ENCODE data around the gene NMNAT3.

Gene NMNAT3

GRCh38 chr3:139526146-139526545, 151.6 kb downstream of the NMNAT3 start:
- Histone ChIP-seq H3K36me3 (ENCODE audit: insufficient read depth, low read length) (no peaks in the 10 kb centered on the region), H3K9me2 (replicated peaks; ENCODE audit: low read depth, low read length) (no peaks in the 10 kb centered on the region), H4K20me1 (ENCODE audit: insufficient read depth, low read length, poor library complexity, severe bottlenecking) (no peaks in the 10 kb centered on the region), H3K4me2 (ENCODE audit: low read depth, low read length, poor library complexity, severe bottlenecking) (no peak overlapping the region), H3K9ac (ENCODE audit: low read depth, low read length, poor library complexity, severe bottlenecking) (no peak overlapping the region), H3K27me3 (ENCODE audit: insufficient read depth, low read length, poor library complexity, severe bottlenecking) (no peaks in the 10 kb centered on the region), H3K4me1 (ENCODE audit: insufficient read depth, low read length, poor library complexity, severe bottlenecking) (no peaks in the 10 kb centered on the region), H3K4me3 (ENCODE audit: low read length, poor library complexity, severe bottlenecking) (no peak overlapping the region), H2AFZ (ENCODE audit: low read length) (no peak overlapping the region), H3K9me3 (ENCODE audit: insufficient read depth, low read depth, low read length) (no peaks in the 10 kb centered on the region), H3K79me2 (ENCODE audit: insufficient read depth, low read length) (no peaks in the 10 kb centered on the region), H3F3A (ENCODE audit: low read depth) (no peaks in the 10 kb centered on the region)
- TF ChIP-seq CTCF (conservative IDR thresholded peaks at IDR 0.05; ENCODE audit: low read length) (no peak), EZH2phosphoT487 (IDR thresholded peaks at IDR 0.05; ENCODE audit: borderline replicate concordance) (no peak)

GRCh38 chr3:139524841-139525636, 152.7 kb downstream of the NMNAT3 start:
- no peaks in the 10 kb centered on the region for H3K79me2 ChIP-seq (ENCODE audit: insufficient read depth, low read length)
- no peaks in the 10 kb centered on the region for H3F3A ChIP-seq (ENCODE audit: low read depth)
- H3K4me2 ChIP-seq (ENCODE audit: low read depth, low read length, poor library complexity, severe bottlenecking) = no peak overlapping the region
- H3K36me3 ChIP-seq (ENCODE audit: insufficient read depth, low read length) = no peaks in the 10 kb centered on the region
- H2AFZ ChIP-seq (ENCODE audit: low read length) = no peak overlapping the region
- no peaks in the 10 kb centered on the region for H4K20me1 ChIP-seq (ENCODE audit: insufficient read depth, low read length, poor library complexity, severe bottlenecking)
- no peak overlapping the region for H3K4me3 ChIP-seq (ENCODE audit: low read length, poor library complexity, severe bottlenecking)
- H3K9ac ChIP-seq (ENCODE audit: low read depth, low read length, poor library complexity, severe bottlenecking) = no peak overlapping the region
- no peaks in the 10 kb centered on the region for H3K27me3 ChIP-seq (ENCODE audit: insufficient read depth, low read length, poor library complexity, severe bottlenecking)
- no peaks in the 10 kb centered on the region for H3K4me1 ChIP-seq (ENCODE audit: insufficient read depth, low read length, poor library complexity, severe bottlenecking)
- H3K9me2 ChIP-seq (replicated peaks; ENCODE audit: low read depth, low read length) = no peaks in the 10 kb centered on the region
- TF ChIP-seq CTCF (conservative IDR thresholded peaks at IDR 0.05; ENCODE audit: low read length) = no peak
- no peak for TF ChIP-seq EZH2phosphoT487 (IDR thresholded peaks at IDR 0.05; ENCODE audit: borderline replicate concordance)
- no peaks in the 10 kb centered on the region for H3K9me3 ChIP-seq (ENCODE audit: insufficient read depth, low read depth, low read length)

DNA sequence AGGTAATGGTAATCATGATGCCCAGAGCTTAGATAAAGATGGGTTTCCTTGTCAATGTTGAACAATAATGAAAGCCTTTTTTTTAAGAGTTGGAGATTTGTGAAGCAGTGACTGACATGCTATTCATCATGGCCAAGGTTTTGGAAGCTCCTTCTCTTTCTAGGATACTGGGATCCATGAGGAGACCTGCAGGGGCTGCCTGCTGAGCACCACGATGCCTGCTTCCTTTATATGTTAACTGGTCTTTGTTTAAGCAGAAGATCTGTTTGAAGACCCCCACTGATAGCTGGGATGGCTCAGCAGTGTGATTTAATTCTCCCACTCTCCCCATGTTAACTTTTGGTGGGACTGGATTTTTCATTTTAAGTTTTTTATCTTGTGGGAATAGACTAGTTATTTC, 154.1 kb downstream of the NMNAT3 start:
- no peak for TF ChIP-seq EZH2phosphoT487 (IDR thresholded peaks at IDR 0.05; ENCODE audit: borderline replicate concordance)
- TF ChIP-seq CTCF (conservative IDR thresholded peaks at IDR 0.05; ENCODE audit: low read length) = no peak
- Histone ChIP-seq H3K9me3 (ENCODE audit: insufficient read depth, low read depth, low read length) (no peaks in the 10 kb centered on the region), H2AFZ (ENCODE audit: low read length) (no peak overlapping the region), H3K4me3 (ENCODE audit: low read length, poor library complexity, severe bottlenecking) (no peak overlapping the region), H3K9me2 (replicated peaks; ENCODE audit: low read depth, low read length) (no peaks in the 10 kb centered on the region), H3K9ac (ENCODE audit: low read depth, low read length, poor library complexity, severe bottlenecking) (no peak overlapping the region), H3K27me3 (ENCODE audit: insufficient read depth, low read length, poor library complexity, severe bottlenecking) (no peaks in the 10 kb centered on the region), H3K4me1 (ENCODE audit: insufficient read depth, low read length, poor library complexity, severe bottlenecking) (no peaks in the 10 kb centered on the region), H3K4me2 (ENCODE audit: low read depth, low read length, poor library complexity, severe bottlenecking) (no peak overlapping the region), H3F3A (ENCODE audit: low read depth) (no peaks in the 10 kb centered on the region), H3K36me3 (ENCODE audit: insufficient read depth, low read length) (no peaks in the 10 kb centered on the region), H3K79me2 (ENCODE audit: insufficient read depth, low read length) (no peaks in the 10 kb centered on the region), H4K20me1 (ENCODE audit: insufficient read depth, low read length, poor library complexity, severe bottlenecking) (no peaks in the 10 kb centered on the region)

Data from Loucy (cell line).